ENCODE data around the gene TSPAN14. TPM values are rescaled to one million over a fixed set of nuclear protein-coding genes. Genes with fewer than 3 reads are reported as not detected.

TSPAN14 gene
- total and polyA plus RNA-seq, 12 donors: 13.1 to 112 (median 45.5) TPM

DNA sequence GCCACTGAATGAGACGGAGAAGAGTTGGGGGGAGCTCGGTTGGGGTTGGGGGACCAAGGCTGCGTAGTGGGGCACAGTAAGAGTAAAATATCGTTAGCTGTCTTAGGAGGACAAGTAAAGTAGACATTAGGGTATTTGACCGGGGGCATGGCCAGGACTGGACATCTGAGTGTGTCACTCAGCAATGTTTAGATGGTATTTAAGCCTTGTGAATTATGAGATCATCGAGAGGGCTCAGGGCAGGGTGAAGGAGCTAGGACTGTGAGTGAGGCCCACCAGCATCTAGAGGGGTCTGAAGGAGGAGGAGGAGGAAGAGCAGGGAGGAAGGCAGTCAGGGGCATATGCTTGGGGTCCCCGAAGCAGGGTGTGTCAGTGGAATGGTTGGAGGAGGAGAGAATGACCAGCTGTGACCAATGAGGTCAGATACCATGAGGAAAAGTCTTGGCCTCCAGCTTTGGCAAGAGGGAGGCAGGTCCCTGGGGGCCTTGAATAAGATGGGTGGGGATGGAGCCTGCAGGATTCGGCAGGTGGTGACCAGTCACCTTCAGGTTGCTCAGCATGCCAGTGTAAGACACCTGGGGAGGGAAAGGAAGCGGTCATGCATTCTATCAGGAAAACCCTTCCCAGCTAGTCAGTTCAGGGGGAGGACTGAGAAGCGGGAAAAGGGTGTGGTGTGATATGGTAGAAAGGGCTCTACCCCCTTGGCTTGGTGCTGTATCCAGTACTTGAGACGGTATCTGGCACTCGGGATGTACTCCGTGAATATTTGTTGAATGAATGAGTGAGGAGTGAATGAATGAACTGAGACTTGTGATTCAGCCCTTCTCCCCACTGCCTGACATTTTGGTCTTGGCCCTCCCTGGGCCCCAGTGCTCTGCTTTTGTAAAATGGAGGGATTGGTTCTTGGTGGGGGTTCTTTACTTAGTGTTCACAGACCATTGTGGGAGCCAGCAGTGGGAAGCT lies 48.8 kb downstream of the TSPAN14 start:
- H3K27me3 ChIP-seq: no peaks in the 10 kb centered on the region
- TF ChIP-seq, protein P1, sequence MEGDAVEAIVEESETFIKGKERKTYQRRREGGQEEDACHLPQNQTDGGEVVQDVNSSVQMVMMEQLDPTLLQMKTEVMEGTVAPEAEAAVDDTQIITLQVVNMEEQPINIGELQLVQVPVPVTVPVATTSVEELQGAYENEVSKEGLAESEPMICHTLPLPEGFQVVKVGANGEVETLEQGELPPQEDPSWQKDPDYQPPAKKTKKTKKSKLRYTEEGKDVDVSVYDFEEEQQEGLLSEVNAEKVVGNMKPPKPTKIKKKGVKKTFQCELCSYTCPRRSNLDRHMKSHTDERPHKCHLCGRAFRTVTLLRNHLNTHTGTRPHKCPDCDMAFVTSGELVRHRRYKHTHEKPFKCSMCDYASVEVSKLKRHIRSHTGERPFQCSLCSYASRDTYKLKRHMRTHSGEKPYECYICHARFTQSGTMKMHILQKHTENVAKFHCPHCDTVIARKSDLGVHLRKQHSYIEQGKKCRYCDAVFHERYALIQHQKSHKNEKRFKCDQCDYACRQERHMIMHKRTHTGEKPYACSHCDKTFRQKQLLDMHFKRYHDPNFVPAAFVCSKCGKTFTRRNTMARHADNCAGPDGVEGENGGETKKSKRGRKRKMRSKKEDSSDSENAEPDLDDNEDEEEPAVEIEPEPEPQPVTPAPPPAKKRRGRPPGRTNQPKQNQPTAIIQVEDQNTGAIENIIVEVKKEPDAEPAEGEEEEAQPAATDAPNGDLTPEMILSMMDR (IDR thresholded peaks at IDR 0.05): no peak
- no peak for TF ChIP-seq POLR2A (IDR thresholded peaks at IDR 0.05)
- H3K27ac ChIP-seq: peak overlapping the region in 2 of 5 donors; percentile 30 to 47
- H3K4me3 ChIP-seq: no peak overlapping the region
- DNase-seq: peak in 1 of 7 donors; percentile 40
- intact Hi-C loops (cut with DNase I): loop anchor here (10.0 kb wide), 1 partner anchor 118 kb away; no protein-coding TSS in a partner anchor
- H3K4me1 ChIP-seq (replicated peaks in 1 of 2): peaks cover 30 to 84% of the 10 kb centered on the region in 2 donors
- WGBS, 4 donors: 89 to 94% (median 90%) methylated on average over 13 of the region's 13 CpGs
- no peaks in the 10 kb centered on the region for H3K9me3 ChIP-seq (replicated peaks in 1 of 3)
- H3K36me3 ChIP-seq (replicated peaks in 1 of 2): no peaks in the 10 kb centered on the region

DNA sequence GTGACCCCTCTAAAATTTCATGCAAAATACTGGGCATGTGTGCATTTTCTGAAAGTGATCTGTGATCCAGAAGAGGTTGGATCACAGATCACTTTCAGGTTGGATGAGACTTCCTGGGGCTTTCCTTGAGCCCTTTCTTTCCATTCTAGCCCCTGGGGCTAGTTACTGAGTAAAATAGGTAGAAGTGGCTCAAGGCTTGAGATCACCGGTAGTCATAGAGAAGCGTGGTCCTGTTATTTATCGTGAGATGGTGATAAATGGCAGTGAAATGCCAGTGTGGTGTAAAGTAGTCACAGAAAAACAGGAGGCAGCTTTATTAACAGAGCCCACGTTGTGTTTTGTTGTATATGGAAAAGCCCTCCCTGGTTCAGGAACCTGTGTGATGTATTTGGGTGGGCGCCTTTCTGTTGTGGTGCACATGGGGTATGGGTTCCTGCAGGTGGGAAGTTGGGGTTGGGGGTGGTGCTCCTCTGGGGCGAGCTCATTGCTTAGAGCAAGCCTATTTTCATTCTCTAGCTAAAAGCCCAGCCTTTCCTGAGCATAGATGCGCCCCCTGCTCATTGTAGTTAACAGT lies 49.6 kb downstream of the TSPAN14 start:
- Histone ChIP-seq H3K4me1 (replicated peaks in 1 of 2) (peaks cover 23 to 83% of the 10 kb centered on the region in 2 donors), H3K9me3 (replicated peaks in 1 of 3) (no peaks in the 10 kb centered on the region), H3K4me3 (no peak overlapping the region), H3K36me3 (replicated peaks in 1 of 2) (peaks cover 0 to 5% of the 10 kb centered on the region in 2 donors), H3K27me3 (no peaks in the 10 kb centered on the region), H3K27ac (peak overlapping the region in 2 of 5 donors; percentile 47 to 77)
- 78 to 87% (median 83%) methylated on average over 7 of the region's 7 CpGs for WGBS, 4 donors
- DNase-seq: no peak
- intact Hi-C loops (cut with DNase I): loop anchor here (2.0 to 10.0 kb wide), 2 partner anchors 59 to 119 kb away; no protein-coding TSS in a partner anchor
- TF ChIP-seq, protein P1 (IDR thresholded peaks at IDR 0.05): no peak
- TF ChIP-seq POLR2A (IDR thresholded peaks at IDR 0.05): no peak

DNA sequence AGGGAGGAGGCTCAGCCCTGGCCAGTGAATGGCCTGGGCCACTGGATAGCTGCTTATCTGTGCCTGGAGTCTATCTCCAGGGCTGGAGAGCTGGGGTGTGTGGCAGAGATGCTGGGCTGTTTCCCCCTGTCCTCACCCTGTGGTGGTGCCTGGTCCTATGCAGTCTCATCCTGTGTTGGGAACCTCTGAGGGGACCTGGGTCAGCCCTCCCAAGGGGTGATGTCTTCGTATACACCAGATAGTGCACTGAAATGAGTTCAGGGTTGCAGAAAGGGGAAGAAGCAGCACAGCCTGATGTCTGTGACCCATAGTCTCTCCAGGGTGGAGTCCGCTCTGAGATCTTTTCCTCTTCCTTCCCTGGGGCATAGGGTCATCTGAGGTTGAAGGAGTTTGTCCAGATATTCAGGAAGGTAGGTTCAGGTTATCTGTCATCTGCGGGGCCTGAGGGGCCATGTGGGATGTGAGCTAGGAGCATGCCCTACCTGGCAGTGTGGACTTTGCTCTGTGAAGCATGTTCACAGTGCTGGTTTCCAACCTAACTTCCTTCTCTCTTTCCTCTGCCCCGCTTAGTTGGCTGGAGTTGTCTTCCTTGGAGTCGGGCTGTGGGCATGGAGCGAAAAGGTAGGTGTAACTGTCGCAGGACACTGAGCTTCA lies 50.2 kb downstream of the TSPAN14 start:
- Histone ChIP-seq H3K27me3 (no peaks in the 10 kb centered on the region), H3K4me3 (no peak overlapping the region), H3K4me1 (replicated peaks in 1 of 2) (peaks cover 19 to 83% of the 10 kb centered on the region in 2 donors), H3K36me3 (replicated peaks in 1 of 2) (peaks cover 0 to 6% of the 10 kb centered on the region in 2 donors), H3K27ac (peak overlapping the region in 2 of 5 donors; percentile 47 to 77), H3K9me3 (replicated peaks in 1 of 3) (no peaks in the 10 kb centered on the region)
- TF ChIP-seq POLR2A (IDR thresholded peaks at IDR 0.05): no peak
- TF ChIP-seq, protein P1 (IDR thresholded peaks at IDR 0.05): no peak
- 65 to 77% (median 72%) methylated on average over 6 to 7 of the region's 7 CpGs for WGBS, 4 donors
- DNase-seq: peak in 1 of 7 donors; percentile 53
- intact Hi-C loops (cut with DNase I): loop anchor here (2.0 to 10.0 kb wide), 2 partner anchors 59 to 119 kb away; no protein-coding TSS in a partner anchor

Data from adrenal gland (tissue), 12 donors.